Smooth muscle cell (in vitro differentiated cells): ENCODE results near the gene CLDN7. TPM values are rescaled to one million over a fixed set of nuclear protein-coding genes. Genes with fewer than 3 reads are reported as not detected.
A peak's percentile ranks its signal among the peaks of the same experiment; 100 is the strongest.

ENCODE experiments used
- DNase-seq: peaks from one replicate; lab custom pipeline; 2025; ENCODE audit not compliant: unreplicated experiment; lab: John Stamatoyannopoulos, UW
- H2AFZ ChIP-seq: fragments of 200-600 bp; sonication (generic); 2 replicates; pipeline ENCODE4 v1.6.0; 2016; ENCODE audit warnings: antibody characterized with exemption, low read depth, mild to moderate bottlenecking
- H3F3A ChIP-seq: fragments of 200-600 bp; sonication (generic); 2 replicates; pipeline ENCODE4 v1.6.0; 2017; ENCODE audit warnings: antibody characterized with exemption, low read depth
- H3K27ac ChIP-seq: fragments of 200-600 bp; sonication (generic); 2 replicates; pipeline ENCODE4 v1.5.1; 2016; ENCODE audit warnings: low read depth, mild to moderate bottlenecking
- H3K27me3 ChIP-seq: fragments of 200-600 bp; sonication (generic); 2 replicates; pipeline ENCODE4 v1.6.1; 2016; ENCODE audit warnings: low read depth, mild to moderate bottlenecking
- H3K36me3 ChIP-seq: fragments of 200-600 bp; sonication (generic); 2 replicates; pipeline ENCODE4 v1.5.1; 2016; ENCODE audit warnings: low read depth
- H3K4me1 ChIP-seq: fragments of 200-600 bp; sonication (generic); 2 replicates; pipeline ENCODE4 v1.5.1; 2016; ENCODE audit warnings: low read depth
- H3K4me2 ChIP-seq: fragments of 200-600 bp; sonication (generic); 2 replicates; pipeline ENCODE4 v1.6.0; 2016; ENCODE audit warnings: mild to moderate bottlenecking
- H3K4me3 ChIP-seq: fragments of 200-600 bp; sonication (generic); 2 replicates; pipeline ENCODE4 v1.5.1; 2016; ENCODE audit warnings: mild to moderate bottlenecking
- H3K79me2 ChIP-seq: fragments of 200-600 bp; sonication (generic); 2 replicates; pipeline ENCODE4 v1.6.0; 2016; ENCODE audit warnings: low read depth, mild to moderate bottlenecking
- H3K9ac ChIP-seq: fragments of 200-600 bp; sonication (generic); 2 replicates; pipeline ENCODE4 v1.6.0; 2016; ENCODE audit warnings: low read depth
- H3K9me3 ChIP-seq: fragments of 200-600 bp; sonication (generic); replicated peaks from 2 replicates; pipeline ENCODE4 v1.5.1; 2016; ENCODE audit warnings: low read depth
- H4K20me1 ChIP-seq: fragments of 200-600 bp; sonication (generic); 2 replicates; pipeline ENCODE4 v1.6.0; 2016; ENCODE audit warnings: low read depth
- WGBS: methylation state at CpG from one replicate; pipeline ENCODE4 v1.1.7; 2016; ENCODE audit warnings: low lambda C conversion rate; 5-methylcytosine and 5-hydroxymethylcytosine counted together
- polyA plus RNA-seq: library from polyadenylated mRNA; unstranded; fragments of >200 nt; fragmentation: Nextera tagmentation; extraction: Ambion mirVana; gene quantifications from 2 replicates; pipeline ENCODE4 v1.2.1, GENCODE V29; 2016
- total RNA-seq: library from RNA; depleted of rRNA; stranded (reverse); fragments of >200 nt; gene quantifications from 2 replicates; pipeline ENCODE4 v1.2.3, GENCODE V29; 2014
- TF ChIP-seq, protein P1 (sequence below): fragments of 200-600 bp; sonication (generic); IDR thresholded peaks from 2 replicates; pipeline ENCODE4 v1.5.1; 2017; ENCODE audit warnings: borderline replicate concordance, mild to moderate bottlenecking, antibody characterized with exemption; ENCODE audit not compliant: insufficient read depth, poor library complexity, severe bottlenecking

CLDN7 gene
- total and polyA plus RNA-seq, 2 experiments from 2014 or later: 25.2 to 33.7 TPM

DNA sequence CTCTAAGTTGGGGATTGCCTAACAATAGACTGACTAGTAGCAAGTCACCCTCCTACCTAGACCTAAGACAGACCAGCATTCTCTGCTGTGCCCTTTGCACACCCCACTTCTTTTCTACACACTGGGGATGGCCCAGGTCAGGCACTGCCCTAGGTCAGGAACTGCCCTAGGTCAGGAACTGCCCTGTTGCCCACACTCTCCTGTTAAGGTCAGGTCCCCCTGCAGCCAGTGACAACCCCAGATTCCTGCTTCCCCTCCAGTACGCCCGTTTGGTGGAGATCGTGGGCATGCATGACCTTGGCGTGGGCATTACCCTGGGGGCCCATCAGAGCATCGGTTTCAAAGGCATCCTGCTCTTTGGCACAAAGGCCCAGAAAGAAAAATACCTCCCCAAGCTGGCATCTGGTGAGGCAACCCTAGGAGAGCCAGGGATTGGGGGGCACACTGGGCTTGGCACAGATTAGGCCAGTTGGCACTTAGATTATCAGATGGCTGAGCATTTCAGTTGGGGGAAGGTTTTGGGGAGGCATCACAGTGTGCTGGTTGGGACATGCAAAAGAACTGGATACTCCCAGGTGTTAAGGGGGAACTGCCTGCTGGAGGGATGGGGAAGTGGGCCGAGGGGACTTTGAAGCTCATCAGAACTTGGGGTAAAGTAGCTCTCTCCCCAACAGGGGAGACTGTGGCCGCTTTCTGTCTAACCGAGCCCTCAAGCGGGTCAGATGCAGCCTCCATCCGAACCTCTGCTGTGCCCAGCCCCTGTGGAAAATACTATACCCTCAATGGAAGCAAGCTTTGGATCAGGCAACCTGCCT, 40.8 kb downstream of the CLDN7 start:
- DNase-seq: no peak
- Histone ChIP-seq H3K9ac (no peak overlapping the region), H3K4me1 (peaks cover 31% of the 10 kb centered on the region), H4K20me1 (peaks cover 54% of the 10 kb centered on the region), H3K9me3 (no peaks in the 10 kb centered on the region), H3K79me2 (peaks cover 11% of the 10 kb centered on the region), H3K4me3 (peak overlapping the region; percentile 82), H3K27me3 (no peaks in the 10 kb centered on the region), H3K27ac (peak overlapping the region; percentile 19), H3F3A (peaks cover 19% of the 10 kb centered on the region), H2AFZ (no peak overlapping the region), H3K4me2 (peak overlapping the region; percentile 96), H3K36me3 (no peaks in the 10 kb centered on the region)
- TF ChIP-seq, protein P1, sequence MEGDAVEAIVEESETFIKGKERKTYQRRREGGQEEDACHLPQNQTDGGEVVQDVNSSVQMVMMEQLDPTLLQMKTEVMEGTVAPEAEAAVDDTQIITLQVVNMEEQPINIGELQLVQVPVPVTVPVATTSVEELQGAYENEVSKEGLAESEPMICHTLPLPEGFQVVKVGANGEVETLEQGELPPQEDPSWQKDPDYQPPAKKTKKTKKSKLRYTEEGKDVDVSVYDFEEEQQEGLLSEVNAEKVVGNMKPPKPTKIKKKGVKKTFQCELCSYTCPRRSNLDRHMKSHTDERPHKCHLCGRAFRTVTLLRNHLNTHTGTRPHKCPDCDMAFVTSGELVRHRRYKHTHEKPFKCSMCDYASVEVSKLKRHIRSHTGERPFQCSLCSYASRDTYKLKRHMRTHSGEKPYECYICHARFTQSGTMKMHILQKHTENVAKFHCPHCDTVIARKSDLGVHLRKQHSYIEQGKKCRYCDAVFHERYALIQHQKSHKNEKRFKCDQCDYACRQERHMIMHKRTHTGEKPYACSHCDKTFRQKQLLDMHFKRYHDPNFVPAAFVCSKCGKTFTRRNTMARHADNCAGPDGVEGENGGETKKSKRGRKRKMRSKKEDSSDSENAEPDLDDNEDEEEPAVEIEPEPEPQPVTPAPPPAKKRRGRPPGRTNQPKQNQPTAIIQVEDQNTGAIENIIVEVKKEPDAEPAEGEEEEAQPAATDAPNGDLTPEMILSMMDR: no peak
- WGBS: 98% methylated on average over 10 of the region's 10 CpGs

DNA sequence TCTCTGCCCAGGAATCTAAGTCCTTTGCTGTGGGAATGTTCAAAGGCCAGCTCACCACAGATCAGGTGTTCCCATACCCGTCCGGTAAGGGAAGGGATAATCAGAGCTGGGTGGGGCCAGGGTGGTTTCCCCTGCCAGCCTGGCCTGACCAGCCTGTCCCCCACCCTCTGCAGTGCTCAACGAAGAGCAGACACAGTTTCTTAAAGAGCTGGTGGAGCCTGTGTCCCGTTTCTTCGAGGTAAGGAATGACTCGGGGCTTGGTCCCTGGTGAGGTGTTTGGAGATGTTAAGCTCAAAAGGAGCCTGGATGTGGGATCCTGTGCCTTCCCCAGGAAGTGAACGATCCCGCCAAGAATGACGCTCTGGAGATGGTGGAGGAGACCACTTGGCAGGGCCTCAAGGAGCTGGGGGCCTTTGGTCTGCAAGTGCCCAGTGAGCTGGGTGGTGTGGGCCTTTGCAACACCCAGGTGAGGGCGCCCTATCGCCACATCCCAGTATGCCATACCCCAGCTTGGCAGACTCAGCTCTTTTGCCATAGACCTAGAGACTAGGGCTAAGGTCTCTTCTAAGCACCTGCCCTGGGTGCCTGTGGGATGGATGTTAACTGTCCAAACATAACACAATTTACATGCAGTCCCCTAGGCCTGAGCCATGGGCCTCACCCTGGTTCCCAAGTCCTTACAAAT, 41.5 kb downstream of the CLDN7 start:
- peaks cover 35% of the 10 kb centered on the region for H3K4me1 ChIP-seq
- peak overlapping the region; percentile 96 for H3K9ac ChIP-seq
- peak overlapping the region; percentile 82 for H3K4me3 ChIP-seq
- 27% methylated on average over 11 of the region's 11 CpGs for WGBS
- H3K27ac ChIP-seq: peak overlapping the region; percentile 95
- H3K9me3 ChIP-seq: no peaks in the 10 kb centered on the region
- no peaks in the 10 kb centered on the region for H3K36me3 ChIP-seq
- no peaks in the 10 kb centered on the region for H3K27me3 ChIP-seq
- H4K20me1 ChIP-seq: peaks cover 53% of the 10 kb centered on the region
- TF ChIP-seq, protein P1: peak; percentile 39
- no peak for DNase-seq
- peaks cover 24% of the 10 kb centered on the region for H3F3A ChIP-seq
- no peak overlapping the region for H2AFZ ChIP-seq
- peaks cover 11% of the 10 kb centered on the region for H3K79me2 ChIP-seq
- H3K4me2 ChIP-seq: peak overlapping the region; percentile 96

DNA sequence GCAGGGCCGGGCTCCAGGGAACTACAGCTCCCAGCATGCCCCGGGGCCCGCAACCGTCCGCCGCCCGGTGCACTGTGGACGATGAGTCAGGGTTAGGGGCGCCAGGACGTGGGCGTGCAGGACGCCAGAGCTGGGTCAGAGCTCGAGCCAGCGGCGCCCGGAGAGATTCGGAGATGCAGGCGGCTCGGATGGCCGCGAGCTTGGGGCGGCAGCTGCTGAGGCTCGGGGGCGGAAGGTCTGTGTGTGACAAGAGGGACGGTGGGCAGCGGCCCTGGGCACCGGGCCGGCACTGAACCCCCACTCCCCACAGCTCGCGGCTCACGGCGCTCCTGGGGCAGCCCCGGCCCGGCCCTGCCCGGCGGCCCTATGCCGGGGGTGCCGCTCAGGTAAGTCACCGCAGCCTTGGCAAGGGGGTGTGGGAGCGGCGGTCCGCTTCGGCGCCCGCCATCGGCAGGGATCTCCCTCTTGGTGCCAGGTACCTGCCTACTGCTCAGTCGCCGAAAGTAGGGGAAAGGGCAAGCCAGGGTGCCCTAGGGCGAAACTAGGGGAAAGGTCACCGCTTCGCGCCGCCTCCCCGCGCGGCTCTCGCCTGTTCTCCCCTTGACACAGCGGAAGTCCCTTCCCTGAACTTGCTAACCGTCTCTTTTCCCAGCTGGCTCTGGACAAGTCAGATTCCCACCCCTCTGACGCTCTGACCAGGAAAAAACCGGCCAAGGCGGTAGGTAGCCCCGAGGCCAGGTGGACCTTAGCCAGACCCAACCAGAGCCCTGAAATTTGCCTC, 42.3 kb downstream of the CLDN7 start, which contains the start of the genes ACADVL and DLG4:
ACADVL (plus strand) TSS at position 127 of the 781 bp plus-strand sequence; CDS start at position 174, 47 bp downstream.
DLG4 (minus strand) TSS at position 25 of the 781 bp plus-strand sequence.
- Histone ChIP-seq H4K20me1 (peaks cover 53% of the 10 kb centered on the region), H3K27me3 (no peaks in the 10 kb centered on the region), H3K4me3 (peak within 1 kb of the TSS; percentile 82), H3K9ac (peak within 1 kb of the TSS; percentile 96), H3K4me2 (peak within 1 kb of the TSS; percentile 96), H3K4me1 (peaks cover 40% of the 10 kb centered on the region), H3K9me3 (no peaks in the 10 kb centered on the region), H3K36me3 (no peaks in the 10 kb centered on the region), H2AFZ (no peak within 1 kb of the TSS), H3F3A (peaks cover 28% of the 10 kb centered on the region), H3K79me2 (peaks cover 11% of the 10 kb centered on the region), H3K27ac (peak within 1 kb of the TSS; percentile 95)
- 2% methylated on average over 62 of the region's 63 CpGs for WGBS
- DNase-seq: peak; percentile 62
- TF ChIP-seq, protein P1: no peak
